Right lobe of liver (tissue), 4 donors: ENCODE data around the gene CD320.

Experiments
- POLR2A ChIP-seq: fragments of 450-650 bp; IDR thresholded peaks from one replicate; pipeline ENCODE4 v1.6.1; 2017; ENCODE audit warnings: antibody characterized with exemption, mild to moderate bottlenecking
- TF ChIP-seq, protein P1 (sequence below), 4 donors: fragments of 200-600 bp in 3 of 4; fragments of 450-650 bp in 1 of 4; IDR thresholded peaks; one replicate each; pipeline versions ENCODE4 v1.5.1 to v1.8.0; 2016 to 2022; ENCODE audit warnings: antibody characterized with exemption in 4 of 4, mild to moderate bottlenecking in 2 of 4
- donor health status: DM: no; HTN: no; CAD: no.
- donor health status: DM: no; HTN: no; CAD: no.
- donor health status: DM: no; HTN: yes; CAD: no.

DNA sequence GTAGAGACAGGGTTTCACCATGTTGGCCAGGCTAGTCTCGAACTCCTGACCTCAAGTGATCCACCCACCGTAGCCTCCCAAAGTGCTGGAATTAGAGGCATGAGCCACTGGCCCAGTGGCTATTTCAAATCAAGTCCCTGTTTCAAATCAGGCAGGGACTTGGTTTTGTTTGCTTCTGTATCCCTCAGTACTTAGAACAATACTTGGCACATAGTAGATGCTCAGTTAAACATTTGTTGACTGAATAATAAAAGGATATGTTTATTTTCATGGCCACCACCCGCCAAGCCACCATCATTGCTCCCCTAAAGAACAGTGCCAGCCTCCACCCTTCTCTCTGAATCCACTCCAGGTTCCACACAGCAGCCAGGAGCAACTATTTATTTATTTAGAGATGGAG, 17.3 kb upstream of the CD320 start:
- TF ChIP-seq, protein P1, sequence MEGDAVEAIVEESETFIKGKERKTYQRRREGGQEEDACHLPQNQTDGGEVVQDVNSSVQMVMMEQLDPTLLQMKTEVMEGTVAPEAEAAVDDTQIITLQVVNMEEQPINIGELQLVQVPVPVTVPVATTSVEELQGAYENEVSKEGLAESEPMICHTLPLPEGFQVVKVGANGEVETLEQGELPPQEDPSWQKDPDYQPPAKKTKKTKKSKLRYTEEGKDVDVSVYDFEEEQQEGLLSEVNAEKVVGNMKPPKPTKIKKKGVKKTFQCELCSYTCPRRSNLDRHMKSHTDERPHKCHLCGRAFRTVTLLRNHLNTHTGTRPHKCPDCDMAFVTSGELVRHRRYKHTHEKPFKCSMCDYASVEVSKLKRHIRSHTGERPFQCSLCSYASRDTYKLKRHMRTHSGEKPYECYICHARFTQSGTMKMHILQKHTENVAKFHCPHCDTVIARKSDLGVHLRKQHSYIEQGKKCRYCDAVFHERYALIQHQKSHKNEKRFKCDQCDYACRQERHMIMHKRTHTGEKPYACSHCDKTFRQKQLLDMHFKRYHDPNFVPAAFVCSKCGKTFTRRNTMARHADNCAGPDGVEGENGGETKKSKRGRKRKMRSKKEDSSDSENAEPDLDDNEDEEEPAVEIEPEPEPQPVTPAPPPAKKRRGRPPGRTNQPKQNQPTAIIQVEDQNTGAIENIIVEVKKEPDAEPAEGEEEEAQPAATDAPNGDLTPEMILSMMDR (IDR thresholded peaks at IDR 0.05), result no peak
- TF ChIP-seq POLR2A, result no peak
